HepG2 (cell line): Measurements from ENCODE around the gene HDAC10. TPM values are rescaled to one million over a fixed set of nuclear protein-coding genes. Genes with fewer than 3 reads are reported as not detected.

ENCODE experiments used
- ATAC-seq: fragments of 200-7000 bp; cut with Tn5 transposase; 3 replicates; pipeline ENCODE4 v1.9.1; 2020; ENCODE audit warnings: mild to moderate bottlenecking, moderate library complexity
- BruUV-seq: library from RNA; stranded (reverse); fragments of 400-500 nt; replicated peaks from 2 replicates; lab custom pipeline; 2021; lab: Mats Ljungman, UMichigan
- CTCF ChIA-PET: fragments of 300-600 bp; formaldehyde crosslinking; extraction: SDS; loops from one replicate; lab custom pipeline; 2021; ENCODE audit warnings: low total read pairs, inconsistent platforms, low intra/inter-chr PET ratio; lab: Yijun Ruan, JAX
- POLR2A ChIA-PET: fragments of 350-600 bp; sonication (Branson Sonifier 250); formaldehyde crosslinking; loops from one replicate; lab custom pipeline; 2020; ENCODE audit warnings: antibody characterized with exemption, inconsistent platforms; lab: Yijun Ruan, JAX
- DNase-seq: peaks from one replicate; pipeline ENCODE4 v3.0.0-alpha.2; 2015; ENCODE audit warnings: low spot score
- FAIRE-seq: peaks from 3 replicates; lab custom pipeline; 2011; peaks lifted over from hg19 to GRCh38; lab: Jason Lieb, UNC
- H2AFZ ChIP-seq: one replicate; pipeline ENCODE4 v1.6.1; 2011; ENCODE audit warnings: low read length, inconsistent platforms
- H3K27ac ChIP-seq: fragments of 300-600 bp; 3 replicates; pipeline ENCODE4 v1.8.0; 2011; ENCODE audit warnings: mixed run types, mild to moderate bottlenecking, mixed read lengths, low read length, inconsistent platforms; ENCODE audit not compliant: insufficient read depth; ENCODE audit errors: extremely low read length
- H3K27me3 ChIP-seq, 2 experiments: fragments of 200-600 bp in 1 of 2; 2 replicates in 1 of 2; 3 replicates in 1 of 2; pipeline versions ENCODE4 v1.6.0 to v1.8.0; 2011; ENCODE audit warnings: low read length in 2 of 2, mild to moderate bottlenecking in 2 of 2, moderate library complexity in 2 of 2, inconsistent platforms in 1 of 2; ENCODE audit not compliant: insufficient read depth in 2 of 2, control insufficient read depth in 1 of 2
- H3K36me3 ChIP-seq, 2 experiments: fragments of 200-600 bp in 1 of 2; replicated peaks in 1 of 2; 2 replicates in 1 of 2; 3 replicates in 1 of 2; pipeline versions ENCODE4 v1.5.1 to v1.8.0; 2011; ENCODE audit warnings: low read length in 2 of 2, inconsistent platforms in 1 of 2; ENCODE audit not compliant: insufficient read depth in 2 of 2, control insufficient read depth in 1 of 2
- H3K4me1 ChIP-seq: 2 replicates; pipeline ENCODE4 v1.5.1; 2012; ENCODE audit warnings: low read length, inconsistent platforms; ENCODE audit not compliant: insufficient read depth
- H3K4me2 ChIP-seq: 2 replicates; pipeline ENCODE4 v1.6.0; 2011; ENCODE audit warnings: low read depth, low read length, inconsistent platforms
- H3K4me3 ChIP-seq, 3 experiments: fragments of 200-600 bp in 1 of 3; sonication (generic), shearing (Covaris generic) in 1 of 3; replicated peaks in 1 of 3; 2 replicates each; pipeline ENCODE4 v1.5.1; 2011 to 2016; ENCODE audit warnings: low read length in 3 of 3, inconsistent platforms in 2 of 3, low read depth in 2 of 3, mild to moderate bottlenecking in 2 of 3, control low read depth in 1 of 3, mixed read lengths in 1 of 3; ENCODE audit not compliant: insufficient read depth in 1 of 3
- H3K79me2 ChIP-seq: one replicate; pipeline ENCODE4 v1.6.1; 2011; ENCODE audit warnings: low read length, inconsistent platforms; ENCODE audit not compliant: insufficient read depth
- H3K9ac ChIP-seq: 2 replicates; pipeline ENCODE4 v1.6.0; 2011; ENCODE audit warnings: mild to moderate bottlenecking, low read depth, low read length, inconsistent platforms; ENCODE audit not compliant: insufficient read depth
- H3K9me3 ChIP-seq: 2 replicates; pipeline ENCODE4 v1.5.1; 2012; ENCODE audit warnings: mild to moderate bottlenecking, low read length
- H4K20me1 ChIP-seq: 2 replicates; pipeline ENCODE4 v1.6.0; 2011; ENCODE audit warnings: inconsistent platforms, mild to moderate bottlenecking, low read length, moderate library complexity; ENCODE audit not compliant: insufficient read depth
- ATRX ChIP-seq: sonication (generic); formaldehyde crosslinking; IDR thresholded peaks from 2 replicates; pipeline ENCODE4 v1.4.0; 2020; ENCODE audit warnings: missing genetic modification reagents, borderline replicate concordance
- HDAC6 ChIP-seq: fragments of 200-600 bp; sonication (generic); IDR thresholded peaks from 2 replicates; pipeline ENCODE4 v1.7.0; 2017; ENCODE audit warnings: mild to moderate bottlenecking, antibody characterized with exemption, low read length, low read depth
- MED13 ChIP-seq: sonication (generic); formaldehyde crosslinking; IDR thresholded peaks from 2 replicates; pipeline ENCODE4 v1.5.0; 2020; ENCODE audit warnings: missing genetic modification reagents
- MEF2D ChIP-seq: sonication (generic); formaldehyde crosslinking; IDR thresholded peaks from 2 replicates; pipeline ENCODE4 v1.5.1; 2020; ENCODE audit warnings: mild to moderate bottlenecking, missing genetic modification reagents
- NCOA5 ChIP-seq: sonication (generic); formaldehyde crosslinking; IDR thresholded peaks from 2 replicates; pipeline ENCODE4 v1.4.0; 2020; ENCODE audit warnings: missing genetic modification reagents
- POGK ChIP-seq: sonication (generic); formaldehyde crosslinking; conservative IDR thresholded peaks from 2 replicates; pipeline ENCODE4 v1.8.0; 2022; ENCODE audit warnings: mild to moderate bottlenecking, moderate library complexity, missing genetic modification reagents
- SIN3A ChIP-seq: IDR thresholded peaks from 2 replicates; pipeline ENCODE4 v1.6.1; 2011; ENCODE audit warnings: low read depth, mild to moderate bottlenecking, control low read depth, low read length, borderline replicate concordance
- ZBTB3 ChIP-seq: sonication (generic); formaldehyde crosslinking; IDR thresholded peaks from 2 replicates; pipeline ENCODE4 v1.4.0; 2020; ENCODE audit warnings: low read depth, mild to moderate bottlenecking, moderate library complexity, missing genetic modification reagents, borderline replicate concordance
- ZNF12 ChIP-seq: sonication (generic); formaldehyde crosslinking; IDR thresholded peaks from 2 replicates; pipeline ENCODE4 v1.5.0; 2020; ENCODE audit warnings: missing genetic modification reagents
- ZNF274 ChIP-seq: sonication (generic); formaldehyde crosslinking; IDR thresholded peaks from 2 replicates; pipeline ENCODE4 v1.5.1; 2020; ENCODE audit warnings: mild to moderate bottlenecking, missing genetic modification reagents
- ZNF672 ChIP-seq: sonication (generic); formaldehyde crosslinking; IDR thresholded peaks from 2 replicates; pipeline ENCODE4 v1.8.1; 2022; ENCODE audit warnings: missing genetic modification reagents
- ZNF678 ChIP-seq: sonication (generic); formaldehyde crosslinking; IDR thresholded peaks from 2 replicates; pipeline ENCODE4 v1.4.0; 2020; ENCODE audit warnings: mild to moderate bottlenecking, missing genetic modification reagents
- WGBS: methylation state at CpG from one replicate; pipeline ENCODE4 v1.1.6; 2017; ENCODE audit warnings: low lambda C conversion rate; 5-methylcytosine and 5-hydroxymethylcytosine counted together
- in situ Hi-C: cut with HindIII; loops from 2 replicates; pipeline ENCODE4 v1.10.0; 2017; ENCODE audit warnings: low pct_unique_long_range_greater_than_20kb; ENCODE audit not compliant: extremely low pct_ligation_motif_present
- intact Hi-C: fragments of 100-400 bp; cut with micrococcal nuclease; formaldehyde crosslinking; loops from one replicate; pipeline ENCODE4 v1.10.0; 2022; ENCODE audit not compliant: unreplicated experiment
- polyA plus RNA-seq, 8 experiments: library from polyadenylated mRNA; depleted of rRNA in 3 of 8; stranded (reverse) in 7 of 8; unstranded in 1 of 8; fragments of >200 nt; fragmentation: Illumina TruSeq in 4 of 8; extraction: Trizol in 4 of 8; gene quantifications; 2 replicates each; pipeline versions ENCODE4 v1.2.1 to v1.2.3, GENCODE V29; 2011 to 2016; ENCODE audit warnings: low read depth in 4 of 8, missing spikeins in 1 of 8, mixed read lengths in 1 of 8; ENCODE audit not compliant: insufficient read depth in 1 of 8
- total RNA-seq, 5 experiments: library from RNA; depleted of rRNA; stranded (reverse); fragments of >200 nt; fragmentation: Illumina TruSeq; extraction: Trizol; gene quantifications; 2 replicates each; pipeline ENCODE4 v1.2.3, GENCODE V29; 2016; ENCODE audit warnings: low read depth in 1 of 5
- TF ChIP-seq, protein P1 (sequence below): sonication (generic); formaldehyde crosslinking; IDR thresholded peaks from 2 replicates; pipeline ENCODE4 v1.5.1; 2020; ENCODE audit warnings: missing genetic modification reagents, mild to moderate bottlenecking, borderline replicate concordance
- TF ChIP-seq, protein P2 (sequence below), 2 experiments: sonication (generic) in 1 of 2; formaldehyde crosslinking in 1 of 2; IDR thresholded peaks; 2 replicates each; pipeline versions ENCODE4 v1.5.1 to v1.6.1; 2011 to 2020; ENCODE audit warnings: borderline replicate concordance in 1 of 2, low read depth in 1 of 2, low read length in 1 of 2, mild to moderate bottlenecking in 1 of 2, missing genetic modification reagents in 1 of 2, moderate library complexity in 1 of 2

HDAC10 gene
- total and polyA plus RNA-seq, 2 of the 13 experiments (the other 11 are each of a cell fraction or from before 2014, with no cell fraction given), result 13.9 to 14.9 TPM

- no TSS peak for BruUV-seq
- H3K9ac ChIP-seq, result peak overlapping the region; percentile 71
- peaks cover 11 to 15% of the 10 kb centered on the region in 2 experiments; a peak in 4 of 5 replicates for H3K36me3 ChIP-seq
- intact Hi-C loops (loop anchor here (2.0 to 10.0 kb wide), 3 partner anchors 15 to 869 kb away; partner anchors contain the start of gene DENND6B), in situ Hi-C loops (no loop called here)
- no peak overlapping the region for H2AFZ ChIP-seq
- H3K79me2 ChIP-seq, result peaks cover 69% of the 10 kb centered on the region
- peak overlapping the region; percentile 79 for H3K4me2 ChIP-seq
- ChIA-PET CTCF (interaction anchor here (1.2 to 2.3 kb wide), 2 partner anchors 17 to 33 kb away, joined by 9 to 10 read pairs; partner anchors contain the start of gene DENND6B), POLR2A (interaction anchor here (0.7 to 4.8 kb wide), 25 partner anchors 11 to 353 kb away, joined by 3 to 126 read pairs (median 6); partner anchors contain the start of genes CHKB, DENND6B, HDAC10 and MAPK12)
- WGBS, result no CpG with 5 or more reads among the region's 42 CpGs
- H3K4me3 ChIP-seq, result peak overlapping the region; percentile 44 to 74 (median 73); a peak in 5 of 6 replicates
- FAIRE-seq, result peak; percentile 61
- no peaks in the 10 kb centered on the region for H3K27me3 ChIP-seq
- peak overlapping the region; percentile 94 for H3K27ac ChIP-seq
- peak; percentile 77 for ATAC-seq
- DNase-seq, result peak; percentile 87
- H4K20me1 ChIP-seq, result peaks cover 9% of the 10 kb centered on the region; the same call in 1 of the 2 replicates
- H3K9me3 ChIP-seq, result no peaks in the 10 kb centered on the region
- peaks cover 65% of the 10 kb centered on the region for H3K4me1 ChIP-seq
- no peak for TF ChIP-seq ZNF672 (CRISPR knock-in tag)
- no peak for TF ChIP-seq ZBTB3 (CRISPR knock-in tag)
- TF ChIP-seq, protein P1, sequence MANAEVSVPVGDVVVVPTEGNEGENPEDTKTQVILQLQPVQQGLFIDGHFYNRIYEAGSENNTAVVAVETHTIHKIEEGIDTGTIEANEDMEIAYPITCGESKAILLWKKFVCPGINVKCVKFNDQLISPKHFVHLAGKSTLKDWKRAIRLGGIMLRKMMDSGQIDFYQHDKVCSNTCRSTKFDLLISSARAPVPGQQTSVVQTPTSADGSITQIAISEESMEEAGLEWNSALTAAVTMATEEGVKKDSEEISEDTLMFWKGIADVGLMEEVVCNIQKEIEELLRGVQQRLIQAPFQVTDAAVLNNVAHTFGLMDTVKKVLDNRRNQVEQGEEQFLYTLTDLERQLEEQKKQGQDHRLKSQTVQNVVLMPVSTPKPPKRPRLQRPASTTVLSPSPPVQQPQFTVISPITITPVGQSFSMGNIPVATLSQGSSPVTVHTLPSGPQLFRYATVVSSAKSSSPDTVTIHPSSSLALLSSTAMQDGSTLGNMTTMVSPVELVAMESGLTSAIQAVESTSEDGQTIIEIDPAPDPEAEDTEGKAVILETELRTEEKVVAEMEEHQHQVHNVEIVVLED (CRISPR knock-in tag), result peak; percentile 48; the same call in 1 of the 2 replicates
- peak; percentile 60 for TF ChIP-seq MEF2D (CRISPR knock-in tag)
- peak; percentile 60; the same call in 1 of the 2 replicates for TF ChIP-seq SIN3A
- TF ChIP-seq ZNF12 (CRISPR knock-in tag), result peak; percentile 57; the same call in 1 of the 2 replicates
- peak; percentile 85 for TF ChIP-seq MED13
- peak; percentile 93 for TF ChIP-seq POGK (CRISPR knock-in tag)
- TF ChIP-seq HDAC6, result no peak
- TF ChIP-seq ZNF678, result peak; percentile 33; the same call in 1 of the 2 replicates
- no peak for TF ChIP-seq ATRX (CRISPR knock-in tag)
- TF ChIP-seq, protein P2, sequence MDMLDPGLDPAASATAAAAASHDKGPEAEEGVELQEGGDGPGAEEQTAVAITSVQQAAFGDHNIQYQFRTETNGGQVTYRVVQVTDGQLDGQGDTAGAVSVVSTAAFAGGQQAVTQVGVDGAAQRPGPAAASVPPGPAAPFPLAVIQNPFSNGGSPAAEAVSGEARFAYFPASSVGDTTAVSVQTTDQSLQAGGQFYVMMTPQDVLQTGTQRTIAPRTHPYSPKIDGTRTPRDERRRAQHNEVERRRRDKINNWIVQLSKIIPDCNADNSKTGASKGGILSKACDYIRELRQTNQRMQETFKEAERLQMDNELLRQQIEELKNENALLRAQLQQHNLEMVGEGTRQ (IDR thresholded peaks at IDR 0.05; ENCODE audit: low read depth, low read length), result peak; percentile 25; the same call in 1 of the 2 replicates
- TF ChIP-seq, protein P2 (CRISPR knock-in tag; IDR thresholded peaks at IDR 0.05; ENCODE audit: borderline replicate concordance), result 0 out of 2 replicates have a peak, but pooled peaks have one; percentile 44
- peak; percentile 60; the same call in 1 of the 2 replicates for TF ChIP-seq ZNF274 (CRISPR knock-in tag)
- no peak for TF ChIP-seq NCOA5
Measured at GRCh38 chr22:50293441-50294318, 42.6 kb upstream of the HDAC10 start.
